Testis (tissue), 3 donors: Measurements from ENCODE around the gene ANO2. TPM values are rescaled to one million over a fixed set of nuclear protein-coding genes. Genes with fewer than 3 reads are reported as not detected.

Experiments
- DNase-seq: peaks from one replicate; pipeline ENCODE4 v3.0.0-alpha.2; 2019
- H3K27ac ChIP-seq, 2 donors: fragments of 200-600 bp; sonication (generic); one replicate each; pipeline ENCODE4 v1.5.1; 2019
- H3K27me3 ChIP-seq: fragments of 200-600 bp; sonication (generic); one replicate; pipeline ENCODE4 v1.5.1; 2019
- H3K36me3 ChIP-seq: fragments of 200-600 bp; sonication (generic); one replicate; pipeline ENCODE4 v1.5.1; 2017; ENCODE audit warnings: low read depth; ENCODE audit errors: missing control alignments
- H3K4me1 ChIP-seq: fragments of 200-600 bp; sonication (generic); one replicate; pipeline ENCODE4 v1.5.1; 2019
- H3K4me3 ChIP-seq, 2 donors: fragments of 200-600 bp; sonication (generic); one replicate each; pipeline ENCODE4 v1.5.1; 2017 to 2019
- H3K9me3 ChIP-seq: fragments of 200-600 bp; sonication (generic); one replicate; pipeline ENCODE4 v1.5.1; 2017
- CTCF ChIP-seq, 3 experiments: fragments of 450-650 bp in 2 of 3; fragments of 200-600 bp in 1 of 3; sonication (generic) in 1 of 3; IDR thresholded peaks; one replicate each; pipeline ENCODE4 v1.5.1; 2016 to 2019; ENCODE audit warnings: antibody characterized with exemption in 3 of 3, mild to moderate bottlenecking in 2 of 3, moderate library complexity in 1 of 3
- POLR2A ChIP-seq: fragments of 450-650 bp; IDR thresholded peaks from one replicate; pipeline ENCODE4 v1.6.1; 2017; ENCODE audit warnings: antibody characterized with exemption, mild to moderate bottlenecking, moderate library complexity
- WGBS, 2 donors: methylation state at CpG; one replicate each; pipeline ENCODE4 v1.1.5; 2018; 5-methylcytosine and 5-hydroxymethylcytosine counted together
- intact Hi-C: fragments of 100-400 bp; cut with DNase I; formaldehyde crosslinking; loops from one replicate; pipeline ENCODE4 v1.15.1; 2023; ENCODE audit warnings: low total_unique reads
- polyA plus RNA-seq: library from polyadenylated mRNA; stranded (reverse); fragments of 350-450 nt; fragmentation: Illumina TruSeq; extraction: RNeasy Lipid Tissue Mini Kit (QIAGEN cat#74804); gene quantifications from one replicate; pipeline ENCODE4 v1.2.3, GENCODE V29; 2014; ENCODE audit warnings: low read depth, low replicate concordance; ENCODE audit not compliant: insufficient read depth
- total RNA-seq, 2 donors: library from RNA; depleted of rRNA; stranded (reverse); fragments of >200 nt; gene quantifications; one replicate each; pipeline ENCODE4 v1.2.3, GENCODE V29; 2016

The ANO2 gene
- total and polyA plus RNA-seq, 3 donors from 2014 or later, result 9.8 to 24.5 (median 24.4) TPM

DNA sequence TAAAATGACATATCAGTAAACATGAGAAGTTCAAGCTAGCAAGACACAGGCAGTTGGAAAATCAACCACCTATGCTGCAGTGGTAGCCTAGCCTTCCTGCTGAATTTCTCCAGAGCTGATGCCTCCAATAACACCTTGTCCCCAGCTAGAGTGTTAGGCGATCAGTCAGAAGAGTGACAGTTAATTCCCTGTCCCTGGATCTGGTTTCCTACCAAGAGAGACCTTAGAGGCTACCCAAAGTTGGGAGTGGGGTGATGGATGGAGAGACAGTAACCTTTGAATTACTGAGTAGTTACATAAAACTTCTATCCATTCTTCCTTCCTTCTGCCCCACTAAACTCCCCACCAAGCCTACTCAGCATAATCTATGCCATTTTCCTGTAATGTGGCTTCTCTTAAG is 1.9 kb upstream of the ANO2 start:
- no peak for TF ChIP-seq POLR2A
- no peak for TF ChIP-seq CTCF (IDR thresholded peaks at IDR 0.05)
- no peaks in the 10 kb centered on the region for H3K9me3 ChIP-seq
- DNase-seq, result no peak
- H3K27ac ChIP-seq, result no peak overlapping the region
- intact Hi-C loops, result no loop called here
- H3K4me3 ChIP-seq, result no peak overlapping the region
- no peaks in the 10 kb centered on the region for H3K4me1 ChIP-seq
- 75 to 88% methylated on average over 1 of the region's 1 CpG for WGBS, 2 donors
- H3K27me3 ChIP-seq, result no peaks in the 10 kb centered on the region
- no peaks in the 10 kb centered on the region for H3K36me3 ChIP-seq

DNA sequence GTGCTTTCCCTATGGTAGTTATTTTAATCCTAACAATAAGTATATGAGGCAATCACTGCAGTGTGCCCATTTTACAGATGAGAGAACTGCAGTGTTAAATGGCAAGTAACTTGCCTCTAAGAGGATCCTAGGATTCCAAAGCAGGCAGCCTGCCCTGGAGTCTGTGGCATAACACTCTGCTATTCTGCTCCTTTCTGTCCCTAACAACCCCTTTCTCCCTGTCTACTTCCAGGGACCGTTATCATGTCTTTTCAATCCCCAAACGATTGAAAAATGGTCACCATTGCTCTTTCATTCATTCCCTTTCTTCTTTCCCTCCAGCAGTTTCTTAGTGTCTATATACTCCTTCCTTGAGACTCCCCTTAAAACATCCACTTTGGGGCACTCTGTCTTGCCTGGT is 1.3 kb upstream of the ANO2 start:
- intact Hi-C loops, result no loop called here
- TF ChIP-seq POLR2A, result no peak
- TF ChIP-seq CTCF (IDR thresholded peaks at IDR 0.05), result no peak
- DNase-seq, result no peak
- Histone ChIP-seq H3K4me1 (no peaks in the 10 kb centered on the region), H3K36me3 (no peaks in the 10 kb centered on the region), H3K4me3 (no peak overlapping the region), H3K27ac (no peak overlapping the region), H3K9me3 (no peaks in the 10 kb centered on the region), H3K27me3 (no peaks in the 10 kb centered on the region)
- 69 to 80% methylated on average over 2 of the region's 2 CpGs for WGBS, 2 donors

DNA sequence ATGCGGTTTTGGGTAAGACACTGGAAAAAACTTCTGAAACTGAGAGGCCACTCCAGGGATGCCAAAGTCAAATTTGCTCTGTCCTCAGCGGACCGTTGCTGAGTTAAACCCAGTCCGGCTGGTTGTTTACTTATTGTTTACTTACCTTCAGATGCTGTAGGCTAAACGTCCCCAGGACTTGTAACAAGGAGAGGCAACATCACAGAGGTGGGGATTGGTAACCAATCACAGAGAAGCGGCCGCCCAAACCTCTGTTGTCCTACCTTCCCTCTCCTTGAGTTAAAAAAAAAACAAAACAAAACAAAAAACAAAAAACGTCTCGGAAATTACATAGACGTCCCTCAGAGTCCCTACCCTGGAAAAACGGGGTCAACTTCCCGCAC is 380 bp downstream of the ANO2 start:
- H3K36me3 ChIP-seq, result no peaks in the 10 kb centered on the region
- 13 to 15% methylated on average over 12 of the region's 12 CpGs for WGBS, 2 donors

GRCh38 chr12:5944053-5944452 is 1.0 kb downstream of the ANO2 start:
- TF ChIP-seq POLR2A (no peak), CTCF (IDR thresholded peaks at IDR 0.05) (no peak)
- DNase-seq, result no peak
- WGBS, 2 donors, result 57 to 77% methylated on average over 8 of the region's 8 CpGs
- Histone ChIP-seq H3K36me3 (no peaks in the 10 kb centered on the region), H3K27ac (no peak overlapping the region), H3K27me3 (no peaks in the 10 kb centered on the region), H3K4me1 (no peaks in the 10 kb centered on the region), H3K9me3 (no peaks in the 10 kb centered on the region), H3K4me3 (no peak overlapping the region)
- intact Hi-C loops, result no loop called here

More for the DNA sequence above, 380 bp downstream of the ANO2 start:
- H3K27ac ChIP-seq, result no peak overlapping the region
- H3K4me1 ChIP-seq, result no peaks in the 10 kb centered on the region
- DNase-seq, result no peak
- intact Hi-C loops, result no loop called here
- H3K4me3 ChIP-seq, result peak overlapping the region; percentile 49 to 61
- TF ChIP-seq CTCF (IDR thresholded peaks at IDR 0.05) (no peak), POLR2A (no peak)
- H3K27me3 ChIP-seq, result no peaks in the 10 kb centered on the region
- no peaks in the 10 kb centered on the region for H3K9me3 ChIP-seq

DNA sequence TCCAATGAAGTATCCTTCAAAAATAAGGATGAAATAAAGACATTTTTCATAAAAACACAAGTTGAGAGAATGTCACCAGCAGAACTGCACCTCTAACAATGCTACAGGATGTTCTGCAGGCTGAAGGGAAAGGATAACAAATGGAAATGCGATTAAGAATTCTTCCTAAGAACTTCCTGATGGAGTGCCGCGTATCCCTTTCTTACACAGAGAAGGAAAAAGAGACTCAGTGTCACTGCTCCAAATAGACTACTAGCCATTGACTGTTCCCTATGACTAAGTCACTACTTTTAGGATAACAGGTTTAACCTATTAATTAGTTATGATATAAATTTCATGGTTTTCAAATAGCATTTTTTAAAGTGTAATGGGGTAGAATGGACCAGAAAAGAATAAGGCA is 3.2 kb downstream of the ANO2 start:
- no peaks in the 10 kb centered on the region for H3K4me1 ChIP-seq
- H3K36me3 ChIP-seq, result no peaks in the 10 kb centered on the region
- intact Hi-C loops, result no loop called here
- 75 to 83% methylated on average over 3 of the region's 3 CpGs for WGBS, 2 donors
- H3K4me3 ChIP-seq, result no peak overlapping the region
- H3K27me3 ChIP-seq, result no peaks in the 10 kb centered on the region
- H3K27ac ChIP-seq, result no peak overlapping the region
- H3K9me3 ChIP-seq, result no peaks in the 10 kb centered on the region
- no peak for DNase-seq
- TF ChIP-seq POLR2A (no peak), CTCF (IDR thresholded peaks at IDR 0.05) (no peak)
